Measurements from ENCODE around the gene CDK14.

DNA sequence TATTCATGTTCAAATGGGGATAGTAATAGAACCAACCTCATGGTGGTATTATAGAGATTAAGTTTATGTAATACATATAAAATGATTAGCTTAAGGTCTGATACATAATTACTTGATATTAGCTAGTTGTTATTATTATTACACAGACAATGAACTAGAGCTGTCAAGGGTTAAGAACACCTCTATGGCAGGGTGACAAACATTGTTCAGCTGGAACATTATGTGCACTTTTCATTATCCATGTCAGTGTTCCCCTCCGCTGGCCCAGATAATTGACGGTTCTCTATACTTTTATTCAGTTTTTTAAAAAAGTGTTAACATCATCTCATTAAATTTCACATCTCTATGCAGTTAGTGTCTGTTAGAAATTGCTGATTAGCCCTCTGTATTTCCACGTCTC lies 142.1 kb downstream of the CDK14 start:
- TF ChIP-seq, protein P1, sequence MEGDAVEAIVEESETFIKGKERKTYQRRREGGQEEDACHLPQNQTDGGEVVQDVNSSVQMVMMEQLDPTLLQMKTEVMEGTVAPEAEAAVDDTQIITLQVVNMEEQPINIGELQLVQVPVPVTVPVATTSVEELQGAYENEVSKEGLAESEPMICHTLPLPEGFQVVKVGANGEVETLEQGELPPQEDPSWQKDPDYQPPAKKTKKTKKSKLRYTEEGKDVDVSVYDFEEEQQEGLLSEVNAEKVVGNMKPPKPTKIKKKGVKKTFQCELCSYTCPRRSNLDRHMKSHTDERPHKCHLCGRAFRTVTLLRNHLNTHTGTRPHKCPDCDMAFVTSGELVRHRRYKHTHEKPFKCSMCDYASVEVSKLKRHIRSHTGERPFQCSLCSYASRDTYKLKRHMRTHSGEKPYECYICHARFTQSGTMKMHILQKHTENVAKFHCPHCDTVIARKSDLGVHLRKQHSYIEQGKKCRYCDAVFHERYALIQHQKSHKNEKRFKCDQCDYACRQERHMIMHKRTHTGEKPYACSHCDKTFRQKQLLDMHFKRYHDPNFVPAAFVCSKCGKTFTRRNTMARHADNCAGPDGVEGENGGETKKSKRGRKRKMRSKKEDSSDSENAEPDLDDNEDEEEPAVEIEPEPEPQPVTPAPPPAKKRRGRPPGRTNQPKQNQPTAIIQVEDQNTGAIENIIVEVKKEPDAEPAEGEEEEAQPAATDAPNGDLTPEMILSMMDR (IDR thresholded peaks at IDR 0.05) = no peak
- TF ChIP-seq, protein P2, sequence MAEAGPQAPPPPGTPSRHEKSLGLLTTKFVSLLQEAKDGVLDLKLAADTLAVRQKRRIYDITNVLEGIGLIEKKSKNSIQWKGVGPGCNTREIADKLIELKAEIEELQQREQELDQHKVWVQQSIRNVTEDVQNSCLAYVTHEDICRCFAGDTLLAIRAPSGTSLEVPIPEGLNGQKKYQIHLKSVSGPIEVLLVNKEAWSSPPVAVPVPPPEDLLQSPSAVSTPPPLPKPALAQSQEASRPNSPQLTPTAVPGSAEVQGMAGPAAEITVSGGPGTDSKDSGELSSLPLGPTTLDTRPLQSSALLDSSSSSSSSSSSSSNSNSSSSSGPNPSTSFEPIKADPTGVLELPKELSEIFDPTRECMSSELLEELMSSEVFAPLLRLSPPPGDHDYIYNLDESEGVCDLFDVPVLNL (CRISPR knock-in tag; IDR thresholded peaks at IDR 0.05; ENCODE audit: borderline replicate concordance, low read depth) = no peak
- TF ChIP-seq, protein P3, sequence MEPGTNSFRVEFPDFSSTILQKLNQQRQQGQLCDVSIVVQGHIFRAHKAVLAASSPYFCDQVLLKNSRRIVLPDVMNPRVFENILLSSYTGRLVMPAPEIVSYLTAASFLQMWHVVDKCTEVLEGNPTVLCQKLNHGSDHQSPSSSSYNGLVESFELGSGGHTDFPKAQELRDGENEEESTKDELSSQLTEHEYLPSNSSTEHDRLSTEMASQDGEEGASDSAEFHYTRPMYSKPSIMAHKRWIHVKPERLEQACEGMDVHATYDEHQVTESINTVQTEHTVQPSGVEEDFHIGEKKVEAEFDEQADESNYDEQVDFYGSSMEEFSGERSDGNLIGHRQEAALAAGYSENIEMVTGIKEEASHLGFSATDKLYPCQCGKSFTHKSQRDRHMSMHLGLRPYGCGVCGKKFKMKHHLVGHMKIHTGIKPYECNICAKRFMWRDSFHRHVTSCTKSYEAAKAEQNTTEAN (CRISPR knock-in tag; IDR thresholded peaks at IDR 0.05) = no peak
- TF ChIP-seq FOXJ3 (CRISPR knock-in tag; IDR thresholded peaks at IDR 0.05; ENCODE audit: borderline replicate concordance) (no peak), ZNF263 (CRISPR knock-in tag; IDR thresholded peaks at IDR 0.05; ENCODE audit: low read depth) (no peak), FOXK1 (CRISPR knock-in tag; IDR thresholded peaks at IDR 0.05) (no peak)
- TF ChIP-seq, protein P4, sequence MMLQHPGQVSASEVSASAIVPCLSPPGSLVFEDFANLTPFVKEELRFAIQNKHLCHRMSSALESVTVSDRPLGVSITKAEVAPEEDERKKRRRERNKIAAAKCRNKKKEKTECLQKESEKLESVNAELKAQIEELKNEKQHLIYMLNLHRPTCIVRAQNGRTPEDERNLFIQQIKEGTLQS (CRISPR knock-in tag; conservative IDR thresholded peaks at IDR 0.05) = no peak
- TF ChIP-seq, protein P5, sequence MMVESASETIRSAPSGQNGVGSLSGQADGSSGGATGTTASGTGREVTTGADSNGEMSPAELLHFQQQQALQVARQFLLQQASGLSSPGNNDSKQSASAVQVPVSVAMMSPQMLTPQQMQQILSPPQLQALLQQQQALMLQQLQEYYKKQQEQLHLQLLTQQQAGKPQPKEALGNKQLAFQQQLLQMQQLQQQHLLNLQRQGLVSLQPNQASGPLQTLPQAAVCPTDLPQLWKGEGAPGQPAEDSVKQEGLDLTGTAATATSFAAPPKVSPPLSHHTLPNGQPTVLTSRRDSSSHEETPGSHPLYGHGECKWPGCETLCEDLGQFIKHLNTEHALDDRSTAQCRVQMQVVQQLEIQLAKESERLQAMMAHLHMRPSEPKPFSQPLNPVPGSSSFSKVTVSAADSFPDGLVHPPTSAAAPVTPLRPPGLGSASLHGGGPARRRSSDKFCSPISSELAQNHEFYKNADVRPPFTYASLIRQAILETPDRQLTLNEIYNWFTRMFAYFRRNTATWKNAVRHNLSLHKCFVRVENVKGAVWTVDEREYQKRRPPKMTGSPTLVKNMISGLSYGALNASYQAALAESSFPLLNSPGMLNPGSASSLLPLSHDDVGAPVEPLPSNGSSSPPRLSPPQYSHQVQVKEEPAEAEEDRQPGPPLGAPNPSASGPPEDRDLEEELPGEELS (CRISPR knock-in tag; IDR thresholded peaks at IDR 0.05) = no peak
- TF ChIP-seq, protein P6, sequence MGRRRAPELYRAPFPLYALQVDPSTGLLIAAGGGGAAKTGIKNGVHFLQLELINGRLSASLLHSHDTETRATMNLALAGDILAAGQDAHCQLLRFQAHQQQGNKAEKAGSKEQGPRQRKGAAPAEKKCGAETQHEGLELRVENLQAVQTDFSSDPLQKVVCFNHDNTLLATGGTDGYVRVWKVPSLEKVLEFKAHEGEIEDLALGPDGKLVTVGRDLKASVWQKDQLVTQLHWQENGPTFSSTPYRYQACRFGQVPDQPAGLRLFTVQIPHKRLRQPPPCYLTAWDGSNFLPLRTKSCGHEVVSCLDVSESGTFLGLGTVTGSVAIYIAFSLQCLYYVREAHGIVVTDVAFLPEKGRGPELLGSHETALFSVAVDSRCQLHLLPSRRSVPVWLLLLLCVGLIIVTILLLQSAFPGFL (CRISPR knock-in tag; IDR thresholded peaks at IDR 0.05; ENCODE audit: borderline replicate concordance) = no peak
